Thymus (tissue), 14 donors: ENCODE data around the gene GARNL3. TPM values are rescaled to one million over a fixed set of nuclear protein-coding genes. Genes with fewer than 3 reads are reported as not detected.

Experiments
- DNase-seq, 9 donors: peaks; one replicate each; pipeline ENCODE4 v3.0.0-alpha.2; 2013; ENCODE audit warnings: low spot score in 9 of 9, low read depth in 6 of 9, missing footprints in 1 of 9
- H3K27ac ChIP-seq, 2 donors: one replicate each; pipeline ENCODE4 v1.5.1; 2013; ENCODE audit warnings: control low read depth in 1 of 2, low read depth in 1 of 2, low read length in 1 of 2, mild to moderate bottlenecking in 1 of 2, moderate library complexity in 1 of 2
- H3K27me3 ChIP-seq, 2 donors: one replicate each; pipeline ENCODE4 v1.5.1; 2013; ENCODE audit warnings: low read length in 1 of 2; ENCODE audit not compliant: control insufficient read depth in 2 of 2, insufficient read depth in 1 of 2
- H3K36me3 ChIP-seq, 2 donors: one replicate each; pipeline ENCODE4 v1.5.1; 2013; ENCODE audit warnings: low read length in 1 of 2, mild to moderate bottlenecking in 1 of 2, moderate library complexity in 1 of 2; ENCODE audit not compliant: control insufficient read depth in 2 of 2, insufficient read depth in 2 of 2
- H3K4me1 ChIP-seq, 2 donors: one replicate each; pipeline ENCODE4 v1.5.1; 2013; ENCODE audit warnings: low read length in 2 of 2; ENCODE audit not compliant: control insufficient read depth in 2 of 2, insufficient read depth in 2 of 2
- H3K4me3 ChIP-seq, 2 donors: one replicate each; pipeline ENCODE4 v1.5.1; 2013; ENCODE audit warnings: low read length in 2 of 2, control low read depth in 1 of 2, mild to moderate bottlenecking in 1 of 2
- H3K9me3 ChIP-seq, 2 donors: one replicate each; pipeline ENCODE4 v1.5.1; 2013; ENCODE audit warnings: low read length in 1 of 2, mild to moderate bottlenecking in 1 of 2; ENCODE audit not compliant: control insufficient read depth in 2 of 2, insufficient read depth in 1 of 2
- WGBS: extraction: QIAGEN DNeasy Blood & Tissue Kit; methylation state at CpG from one replicate; pipeline ENCODE4 v1.1.7; 2013; 5-methylcytosine and 5-hydroxymethylcytosine counted together
- long read RNA-seq, 10 donors: transcript quantifications; one replicate each; lab custom pipeline, GENCODE V29; 2026
- polyA plus RNA-seq: library from polyadenylated mRNA; stranded (reverse); fragments of 200-250 nt; gene quantifications from one replicate; pipeline ENCODE4 v1.2.3, GENCODE V29; 2013
- total RNA-seq: library from RNA; stranded (reverse); fragments of 120-200 nt; gene quantifications from one replicate; pipeline ENCODE4 v1.2.4, GENCODE V29; 2013
- donor health status: healthy.

The GARNL3 gene
- total RNA-seq (2.2 TPM), polyA plus RNA-seq (1.5 TPM)
- long read RNA-seq, donor 1 = 0 reads
- long read RNA-seq, donor 2 = 0 reads
- long read RNA-seq, donor 3 = 0 reads
- long read RNA-seq, donor 4 = 0 reads
- long read RNA-seq, donor 5 = 0 reads
- long read RNA-seq, donor 6 = 0 reads
- long read RNA-seq, donor 7 = 0 reads
- long read RNA-seq, donor 8 = 0 reads
- long read RNA-seq, donor 9 = 0 reads
- long read RNA-seq, donor 10 = 0 reads

GRCh38 chr9:127264462-127265219 is at the start of gene GARNL3:
GARNL3 (plus strand) TSS chr9:127264774; CDS start chr9:127264878, 104 bp downstream.
- H3K36me3 ChIP-seq = no peaks in the 10 kb centered on the region
- H3K27me3 ChIP-seq = peaks cover 3% of the 10 kb centered on the region in 2 donors
- H3K9me3 ChIP-seq = no peaks in the 10 kb centered on the region
- no peak within 1 kb of the TSS for H3K4me3 ChIP-seq
- H3K4me1 ChIP-seq = no peaks in the 10 kb centered on the region
- WGBS = 92% methylated on average over 8 of the region's 8 CpGs
- DNase-seq = no peak
- no peak within 1 kb of the TSS for H3K27ac ChIP-seq

- Histone ChIP-seq H3K27ac (no peak overlapping the region), H3K36me3 (peaks cover 0 to 3% of the 10 kb centered on the region in 2 donors), H3K9me3 (no peaks in the 10 kb centered on the region), H3K4me1 (peaks cover 0 to 2% of the 10 kb centered on the region in 2 donors), H3K27me3 (peaks cover 0 to 6% of the 10 kb centered on the region in 2 donors), H3K4me3 (no peak overlapping the region)
- WGBS = 97% methylated on average over 14 of the region's 14 CpGs
- no peak for DNase-seq
Measured at GRCh38 chr9:127215268-127216209, 49.0 kb upstream of the GARNL3 start.

DNA sequence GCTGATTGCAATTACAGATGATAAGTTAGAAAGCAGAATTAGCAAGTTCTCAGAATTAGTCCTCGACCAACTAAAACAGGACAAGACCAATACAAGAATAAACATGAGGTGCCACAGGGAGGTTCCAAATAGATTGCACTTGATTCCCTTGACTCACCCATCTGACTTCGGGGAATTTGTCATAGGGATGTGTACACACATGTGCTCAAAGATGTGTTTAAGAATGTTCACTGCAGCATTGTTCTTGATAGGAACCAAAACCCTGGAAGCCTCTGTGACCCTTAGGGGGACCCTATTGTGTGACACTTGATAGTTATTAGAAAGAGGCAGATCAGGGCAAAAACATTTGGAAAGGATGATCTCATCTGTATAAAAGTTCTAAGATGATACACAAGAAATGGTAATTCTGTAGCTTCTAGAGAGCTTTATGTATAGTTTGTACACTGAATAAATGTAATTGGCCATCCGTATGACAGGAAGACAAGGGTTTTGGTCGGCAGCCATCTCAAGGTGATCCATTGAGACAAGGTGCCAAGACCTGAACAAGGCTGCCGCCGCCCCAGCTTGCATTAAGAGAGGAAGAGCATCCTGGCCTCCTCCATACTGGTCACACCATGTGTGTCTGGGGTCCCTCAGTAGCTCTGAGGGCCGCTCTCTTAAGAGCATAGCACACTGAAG is 48.2 kb upstream of the GARNL3 start:
- DNase-seq = no peak
- peaks cover 0 to 3% of the 10 kb centered on the region in 2 donors for H3K36me3 ChIP-seq
- 93% methylated on average over 7 of the region's 7 CpGs for WGBS

DNA sequence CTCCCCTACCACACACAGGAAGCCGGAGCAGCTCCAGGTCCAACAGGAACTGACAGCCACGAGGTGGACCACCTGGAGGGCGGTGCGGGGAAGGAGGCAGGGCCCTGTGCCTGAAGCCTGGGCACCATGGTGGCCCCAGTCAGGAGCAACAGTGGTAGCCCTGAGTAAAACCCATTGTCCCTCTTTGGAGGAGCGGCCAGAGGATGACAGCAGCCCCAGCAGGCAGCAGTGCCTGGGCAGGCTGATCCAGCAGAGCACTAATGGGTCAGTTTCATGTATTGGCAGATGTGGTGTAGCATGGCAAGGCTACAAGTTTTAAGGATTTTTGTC is 47.7 kb upstream of the GARNL3 start:
- Histone ChIP-seq H3K27me3 (peaks cover 0 to 4% of the 10 kb centered on the region in 2 donors), H3K4me3 (no peak overlapping the region), H3K9me3 (no peaks in the 10 kb centered on the region), H3K4me1 (peaks cover 3 to 5% of the 10 kb centered on the region in 2 donors), H3K27ac (no peak overlapping the region), H3K36me3 (peaks cover 0 to 3% of the 10 kb centered on the region in 2 donors)
- DNase-seq = no peak
- 82% methylated on average over 5 of the region's 5 CpGs for WGBS

More for the DNA sequence above, 48.2 kb upstream of the GARNL3 start:
- no peak overlapping the region for H3K4me3 ChIP-seq
- H3K27me3 ChIP-seq = peaks cover 0 to 4% of the 10 kb centered on the region in 2 donors
- no peak overlapping the region for H3K27ac ChIP-seq
- no peaks in the 10 kb centered on the region for H3K9me3 ChIP-seq
- H3K4me1 ChIP-seq = peaks cover 0 to 2% of the 10 kb centered on the region in 2 donors

- Histone ChIP-seq H3K4me3 (no peak overlapping the region), H3K27me3 (peaks cover 8 to 16% of the 10 kb centered on the region in 2 donors), H3K9me3 (peaks cover 0 to under 1% of the 10 kb centered on the region in 2 donors), H3K36me3 (peaks cover 0 to 3% of the 10 kb centered on the region in 2 donors), H3K27ac (no peak overlapping the region), H3K4me1 (peaks cover 3 to 9% of the 10 kb centered on the region in 2 donors)
- 96% methylated on average over 10 of the region's 10 CpGs for WGBS
- DNase-seq = no peak
Measured at GRCh38 chr9:127218818-127219217, 45.8 kb upstream of the GARNL3 start.

- peaks cover 5 to 16% of the 10 kb centered on the region in 2 donors for H3K4me1 ChIP-seq
- H3K27ac ChIP-seq = no peak overlapping the region
- peaks cover 3% of the 10 kb centered on the region in 2 donors for H3K9me3 ChIP-seq
- 92% methylated on average over 6 of the region's 6 CpGs for WGBS
- DNase-seq = no peak
- H3K4me3 ChIP-seq = no peak overlapping the region
- peaks cover 0 to 3% of the 10 kb centered on the region in 2 donors for H3K36me3 ChIP-seq
- H3K27me3 ChIP-seq = peaks cover 15 to 21% of the 10 kb centered on the region in 2 donors
Measured at GRCh38 chr9:127219520-127219919, 45.1 kb upstream of the GARNL3 start.

DNA sequence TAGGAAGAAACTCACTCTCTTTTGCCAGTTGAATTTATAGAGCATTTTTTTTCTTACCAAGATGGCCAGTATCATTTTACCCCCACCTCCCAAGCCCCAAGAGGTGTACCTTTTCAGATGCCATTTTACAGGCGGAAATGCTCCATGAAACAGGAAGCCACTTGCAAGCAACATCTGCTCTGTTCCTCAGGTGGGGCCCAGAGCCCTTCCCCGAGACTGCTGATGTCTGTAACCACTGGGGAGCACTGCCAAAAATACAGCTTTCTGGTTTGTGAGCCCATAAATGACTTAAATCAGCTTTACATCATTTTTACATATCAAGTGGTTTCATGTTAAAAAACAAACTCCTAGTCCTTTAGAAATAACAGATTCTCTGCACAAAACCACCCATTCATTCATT is 42.9 kb upstream of the GARNL3 start:
- Histone ChIP-seq H3K36me3 (peaks cover 0 to 3% of the 10 kb centered on the region in 2 donors), H3K4me3 (no peak overlapping the region), H3K4me1 (peaks cover 11 to 22% of the 10 kb centered on the region in 2 donors), H3K27ac (no peak overlapping the region), H3K9me3 (peaks cover 3 to 5% of the 10 kb centered on the region in 2 donors), H3K27me3 (peaks cover 32 to 39% of the 10 kb centered on the region in 2 donors)
- 4% methylated on average over 2 of the region's 2 CpGs for WGBS
- DNase-seq = peak in 4 of 9 donors; percentile 15 to 70 (median 40)

DNA sequence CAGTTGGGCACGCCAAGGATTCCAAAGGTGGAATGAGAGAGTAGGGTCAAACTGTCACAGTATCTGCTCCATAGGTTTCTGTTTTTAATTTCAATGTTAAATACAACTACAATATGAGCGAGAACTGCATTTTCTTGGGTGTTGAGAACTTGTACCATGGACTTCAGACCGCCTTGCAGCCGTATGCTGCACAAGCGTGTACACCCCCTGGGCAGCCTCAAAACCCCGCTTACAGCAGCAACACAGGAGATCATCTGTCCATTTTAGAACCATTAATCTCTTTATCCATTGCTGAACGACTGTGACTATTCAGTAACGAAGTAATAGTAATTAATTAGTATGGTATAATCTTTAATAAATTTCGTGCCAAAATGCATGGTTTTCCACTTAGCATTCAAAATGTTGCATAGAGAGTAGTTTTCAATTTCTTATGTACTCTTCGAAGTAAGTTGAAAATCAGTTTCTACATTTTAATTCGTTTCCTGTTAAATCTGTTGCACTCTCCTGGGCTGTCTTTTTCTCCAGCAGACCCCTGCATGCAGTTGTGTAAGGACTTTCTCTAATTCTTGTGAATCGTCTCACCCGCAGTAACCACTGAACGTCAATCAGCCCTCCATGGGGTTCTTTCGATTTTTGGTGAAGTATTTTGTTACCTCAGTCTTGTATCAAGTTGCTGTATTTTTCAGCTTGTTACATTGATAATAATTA is 42.0 kb upstream of the GARNL3 start:
- 94% methylated on average over 15 of the region's 15 CpGs for WGBS
- H3K4me1 ChIP-seq = peaks cover 11 to 22% of the 10 kb centered on the region in 2 donors
- H3K36me3 ChIP-seq = peaks cover 0 to 3% of the 10 kb centered on the region in 2 donors
- H3K27me3 ChIP-seq = peaks cover 34 to 47% of the 10 kb centered on the region in 2 donors
- no peak overlapping the region for H3K27ac ChIP-seq
- no peak for DNase-seq
- H3K4me3 ChIP-seq = no peak overlapping the region
- peaks cover 3 to 5% of the 10 kb centered on the region in 2 donors for H3K9me3 ChIP-seq
